ENCODE results near the gene VAMP1. TPM values are rescaled to one million over a fixed set of nuclear protein-coding genes. Genes with fewer than 3 reads are reported as not detected.

The VAMP1 gene
- total and polyA plus RNA-seq, 2 of the 8 experiments (the other 6 are each of a cell fraction or from before 2014, with no cell fraction given), result 10.8 to 23.1 TPM

- Histone ChIP-seq H3K4me1 (replicated peaks in 1 of 4; ENCODE audit: control insufficient read depth in 3 of 4, insufficient read depth in 4 of 4, low read length in 3 of 4) (peaks cover 0 to 6% (median 4%) of the 10 kb centered on the region in 4 experiments; a peak in 4 of 7 replicates), H3K4ac (replicated peaks; ENCODE audit: insufficient read length, low read depth, low read length) (peak within 1 kb of the TSS; percentile 73), H3K4me3 (ENCODE audit: extremely low read depth in 1 of 4, insufficient read depth in 2 of 4, low read depth in 3 of 4, low read length in 4 of 4) (peak within 1 kb of the TSS; percentile 84 to 98 (median 90)), H2AK5ac (ENCODE audit: low read depth, low read length) (no peak within 1 kb of the TSS), H3K79me2 (ENCODE audit: control insufficient read depth in 1 of 2, insufficient read depth in 2 of 2, low read length in 2 of 2) (peaks cover 0 to 38% of the 10 kb centered on the region in 2 experiments; a peak in 3 of 4 replicates), H3K9ac (replicated peaks in 1 of 4; ENCODE audit: extremely low read depth in 1 of 4, low read depth in 3 of 4, low read length in 3 of 4) (peak within 1 kb of the TSS; percentile 55 to 97 (median 82)), H3K9me3 (ENCODE audit: insufficient read depth in 2 of 2, low read depth in 1 of 2, low read length in 1 of 2) (no peaks in the 10 kb centered on the region), H3K27me3 (replicated peaks in 1 of 4; ENCODE audit: control insufficient read depth in 3 of 4, extremely low read depth in 1 of 4, insufficient read depth in 3 of 4, low read length in 3 of 4) (no peaks in the 10 kb centered on the region), H2BK5ac (ENCODE audit: low read depth, low read length) (peak within 1 kb of the TSS; percentile 99), H3K14ac (ENCODE audit: insufficient read length) (no peak within 1 kb of the TSS), H4K5ac (ENCODE audit: insufficient read length, low read depth, low read length) (peak within 1 kb of the TSS; percentile 82), H4K20me1 (replicated peaks in 1 of 2; ENCODE audit: control insufficient read depth in 1 of 2, insufficient read depth in 2 of 2, low read length in 2 of 2) (peaks cover 4% of the 10 kb centered on the region in 2 experiments), H3K56ac (replicated peaks; ENCODE audit: insufficient read length, low read depth, low read length) (peak within 1 kb of the TSS; percentile 82), H3K79me1 (ENCODE audit: low read depth, low read length) (peaks cover 3% of the 10 kb centered on the region), H2BK20ac (ENCODE audit: low read length) (no peak within 1 kb of the TSS), H4K8ac (ENCODE audit: extremely low read depth, insufficient read depth, low read length) (peak within 1 kb of the TSS; percentile 39), H3K23me2 (ENCODE audit: low read depth, low read length) (peaks cover 7% of the 10 kb centered on the region), H3K36me3 (ENCODE audit: control insufficient read depth in 2 of 4, insufficient read depth in 4 of 4, low read length in 3 of 4) (peaks cover 5 to 29% (median 14%) of the 10 kb centered on the region in 4 experiments; a peak in 7 of 8 replicates), H2BK12ac (ENCODE audit: low read depth, low read length) (peak within 1 kb of the TSS; percentile 99), H3K27ac (ENCODE audit: low read depth, low read length) (peak within 1 kb of the TSS; percentile 81), H4K91ac (replicated peaks; ENCODE audit: insufficient read length, low read length) (peak within 1 kb of the TSS; percentile 48), H2BK120ac (replicated peaks; ENCODE audit: low read depth, low read length) (peak within 1 kb of the TSS; percentile 50), H3K18ac (ENCODE audit: extremely low read depth, low read length) (peak within 1 kb of the TSS; percentile 76), H2AFZ (ENCODE audit: low read length) (peak within 1 kb of the TSS; percentile 71; the same call in 1 of the 2 replicates), H3K4me2 (ENCODE audit: insufficient read depth in 1 of 2, low read depth in 2 of 2, low read length in 2 of 2) (peak within 1 kb of the TSS; percentile 88 to 95), H3K23ac (ENCODE audit: insufficient read length) (no peak within 1 kb of the TSS), H2BK15ac (ENCODE audit: low read length) (peak within 1 kb of the TSS; percentile 24; the same call in 1 of the 2 replicates)
- POLR2A ChIA-PET (ENCODE audit: partially characterized antibody), result interaction anchor here (0.7 to 3.9 kb wide), 23 partner anchors 9 to 480 kb away, joined by 3 to 39 read pairs (median 3); partner anchors contain the start of genes CDCA3, GAPDH, SPSB2 and VAMP1
- FAIRE-seq (no peak), DNase-seq (ENCODE audit: low read depth in 1 of 2, low spot score in 2 of 2) (peak; percentile 71 to 98)
- CTCF ChIA-PET (ENCODE audit: partially characterized antibody), result interaction anchor here (0.7 to 1.6 kb wide), 8 partner anchors 11 to 154 kb away, joined by 3 to 7 read pairs (median 3); partner anchors contain the start of gene VAMP1
- 4% methylated on average over 39 of the region's 39 CpGs; no CpG with 5 or more reads in 1 of the 2 experiments for WGBS, 2 experiments (ENCODE audit: extremely low coverage in 1 of 2, insufficient coverage in 1 of 2, insufficient read length in 1 of 2, insufficient replicate concordance in 2 of 2, low coverage in 1 of 2, low lambda C conversion rate in 2 of 2, missing lambda C conversion rate in 1 of 2)
- peak; percentile 96 for TF ChIP-seq YY1 (IDR thresholded peaks at IDR 0.05; ENCODE audit: low read depth, low read length)
- peak; percentile 72; the same call in 1 of the 2 replicates for TF ChIP-seq TBP (IDR thresholded peaks at IDR 0.05; ENCODE audit: low read depth, low read length)
- TF ChIP-seq JUND (IDR thresholded peaks at IDR 0.05; ENCODE audit: low read length), result no peak
- TF ChIP-seq EP300 (IDR thresholded peaks at IDR 0.05; ENCODE audit: borderline replicate concordance in 1 of 2, low read depth in 2 of 2, low read length in 2 of 2), result no peak
- TF ChIP-seq NANOG (IDR thresholded peaks at IDR 0.05; ENCODE audit: insufficient read depth, low read depth, low read length, poor library complexity, severe bottlenecking), result peak; percentile 9
- no peak for TF ChIP-seq ZNF274 (IDR thresholded peaks at IDR 0.05; ENCODE audit: borderline replicate concordance, extremely low read depth, low read length)
- TF ChIP-seq, protein P1, sequence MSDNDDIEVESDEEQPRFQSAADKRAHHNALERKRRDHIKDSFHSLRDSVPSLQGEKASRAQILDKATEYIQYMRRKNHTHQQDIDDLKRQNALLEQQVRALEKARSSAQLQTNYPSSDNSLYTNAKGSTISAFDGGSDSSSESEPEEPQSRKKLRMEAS (IDR thresholded peaks at IDR 0.05), result peak; percentile 57
- TF ChIP-seq KDM4A (IDR thresholded peaks at IDR 0.05; ENCODE audit: low read depth, low read length, severe bottlenecking), result peak; percentile 56
- TF ChIP-seq SP1 (IDR thresholded peaks at IDR 0.05; ENCODE audit: low read depth, low read length), result peak; percentile 56
- TF ChIP-seq RNF2 (IDR thresholded peaks at IDR 0.05; ENCODE audit: borderline replicate concordance, low read depth, low read length, missing control alignments, poor library complexity, severe bottlenecking), result no peak
- peak; percentile 76 to 83; a peak in 2 of 3 replicates for TF ChIP-seq POLR2A (IDR thresholded peaks at IDR 0.05; ENCODE audit: control extremely low read depth in 1 of 2, low read depth in 2 of 2, low read length in 2 of 2)
Observed at GRCh38 chr12:6492838-6493496, 22.5 kb upstream of the VAMP1 start, which contains the start of gene MRPL51. Gene MRPL51, minus strand, starts transcription at chr12:6493262. Its CDS starts 126 bp downstream, at chr12:6493136.

Measured in H1 (cell line).